Spleen (tissue), 7 donors: ENCODE results near the gene FKBP15.

Experiments
- CTCF ChIP-seq, 11 experiments: fragments of 200-600 bp in 7 of 11; fragments of 450-650 bp in 4 of 11; sonication (generic) in 4 of 11; IDR thresholded peaks in 8 of 11; conservative IDR thresholded peaks in 3 of 11; 1 replicate in 7 of 11; 2 replicates in 4 of 11; pipeline versions ENCODE4 v1.4.0 to v1.8.0; 2016 to 2021; ENCODE audit warnings: antibody characterized with exemption in 11 of 11, inconsistent platforms in 4 of 11, mild to moderate bottlenecking in 1 of 11
- POLR2A ChIP-seq, 3 donors: fragments of 450-650 bp; IDR thresholded peaks; one replicate each; pipeline ENCODE4 v1.5.1; 2017; ENCODE audit warnings: antibody characterized with exemption in 3 of 3, mild to moderate bottlenecking in 1 of 3
- POLR2AphosphoS5 ChIP-seq, 3 donors: sonication (generic); formaldehyde crosslinking; IDR thresholded peaks; one replicate each; pipeline ENCODE4 v1.5.1; 2017; ENCODE audit warnings: antibody characterized with exemption in 3 of 3
- donor health status: DM: no; HTN: no; CAD: no; lungs with moderate emphysema.
- donor health status: DM: no; HTN: no; CAD: no.
- donor health status: DM: no; HTN: no; CAD: no.

GRCh38 chr9:113258282-113258681 is 37.2 kb upstream of the FKBP15 start:
- TF ChIP-seq CTCF (IDR thresholded peaks at IDR 0.05 in 8 of 11, conservative IDR thresholded peaks at IDR 0.05 in 3 of 11) (no peak), POLR2AphosphoS5 (IDR thresholded peaks at IDR 0.05) (no peak), POLR2A (IDR thresholded peaks at IDR 0.05) (no peak)
